Astrocyte (in vitro differentiated cells and primary cell): Measurements from ENCODE around the gene ZNF214.
"Not testable (repeated sequence)": the region's sequence is repeated elsewhere in the genome, so short reads cannot be mapped to it uniquely, and the experiment has no call there.

Experiments used
- CTCF ChIP-seq: IDR thresholded peaks from 2 replicates; pipeline ENCODE4 v1.5.1; 2011; ENCODE audit warnings: low read depth, mild to moderate bottlenecking, inconsistent platforms, low read length, moderate library complexity; ENCODE audit not compliant: insufficient read depth
- EZH2 ChIP-seq: IDR thresholded peaks from 2 replicates; pipeline ENCODE4 v1.6.1; 2012; ENCODE audit warnings: mild to moderate bottlenecking, low read length, inconsistent platforms; ENCODE audit not compliant: insufficient read depth

GRCh38 chr11:6954248-6954647 is 65.9 kb downstream of the ZNF214 start:
- not testable (repeated sequence) for TF ChIP-seq EZH2, CTCF
